ENCODE results near the gene BLNK.

DNA sequence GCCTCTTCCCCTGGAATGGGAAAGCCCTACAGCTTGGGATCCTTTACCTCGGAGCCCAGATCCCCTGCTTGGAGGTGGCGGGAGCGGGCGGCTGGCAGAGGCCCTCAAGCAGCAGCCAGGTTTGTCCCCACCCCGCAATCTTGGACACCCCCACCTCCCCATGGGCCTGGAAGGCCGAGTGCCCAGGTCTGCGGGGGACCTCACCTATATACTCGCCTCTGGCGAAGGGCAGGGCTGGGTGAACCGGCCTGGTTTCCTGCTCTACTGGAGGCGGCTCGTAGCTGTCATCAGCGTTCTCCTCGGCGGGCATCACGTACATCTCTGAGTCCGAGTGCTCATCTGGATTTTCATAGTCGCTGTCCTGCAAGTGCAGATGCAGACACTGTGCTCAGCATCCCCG lies 44.2 kb downstream of the BLNK start:
- TF ChIP-seq, protein P1, sequence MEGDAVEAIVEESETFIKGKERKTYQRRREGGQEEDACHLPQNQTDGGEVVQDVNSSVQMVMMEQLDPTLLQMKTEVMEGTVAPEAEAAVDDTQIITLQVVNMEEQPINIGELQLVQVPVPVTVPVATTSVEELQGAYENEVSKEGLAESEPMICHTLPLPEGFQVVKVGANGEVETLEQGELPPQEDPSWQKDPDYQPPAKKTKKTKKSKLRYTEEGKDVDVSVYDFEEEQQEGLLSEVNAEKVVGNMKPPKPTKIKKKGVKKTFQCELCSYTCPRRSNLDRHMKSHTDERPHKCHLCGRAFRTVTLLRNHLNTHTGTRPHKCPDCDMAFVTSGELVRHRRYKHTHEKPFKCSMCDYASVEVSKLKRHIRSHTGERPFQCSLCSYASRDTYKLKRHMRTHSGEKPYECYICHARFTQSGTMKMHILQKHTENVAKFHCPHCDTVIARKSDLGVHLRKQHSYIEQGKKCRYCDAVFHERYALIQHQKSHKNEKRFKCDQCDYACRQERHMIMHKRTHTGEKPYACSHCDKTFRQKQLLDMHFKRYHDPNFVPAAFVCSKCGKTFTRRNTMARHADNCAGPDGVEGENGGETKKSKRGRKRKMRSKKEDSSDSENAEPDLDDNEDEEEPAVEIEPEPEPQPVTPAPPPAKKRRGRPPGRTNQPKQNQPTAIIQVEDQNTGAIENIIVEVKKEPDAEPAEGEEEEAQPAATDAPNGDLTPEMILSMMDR (conservative IDR thresholded peaks at IDR 0.05; ENCODE audit: low read depth in 2 of 2) = no peak
- TF ChIP-seq, protein P2, sequence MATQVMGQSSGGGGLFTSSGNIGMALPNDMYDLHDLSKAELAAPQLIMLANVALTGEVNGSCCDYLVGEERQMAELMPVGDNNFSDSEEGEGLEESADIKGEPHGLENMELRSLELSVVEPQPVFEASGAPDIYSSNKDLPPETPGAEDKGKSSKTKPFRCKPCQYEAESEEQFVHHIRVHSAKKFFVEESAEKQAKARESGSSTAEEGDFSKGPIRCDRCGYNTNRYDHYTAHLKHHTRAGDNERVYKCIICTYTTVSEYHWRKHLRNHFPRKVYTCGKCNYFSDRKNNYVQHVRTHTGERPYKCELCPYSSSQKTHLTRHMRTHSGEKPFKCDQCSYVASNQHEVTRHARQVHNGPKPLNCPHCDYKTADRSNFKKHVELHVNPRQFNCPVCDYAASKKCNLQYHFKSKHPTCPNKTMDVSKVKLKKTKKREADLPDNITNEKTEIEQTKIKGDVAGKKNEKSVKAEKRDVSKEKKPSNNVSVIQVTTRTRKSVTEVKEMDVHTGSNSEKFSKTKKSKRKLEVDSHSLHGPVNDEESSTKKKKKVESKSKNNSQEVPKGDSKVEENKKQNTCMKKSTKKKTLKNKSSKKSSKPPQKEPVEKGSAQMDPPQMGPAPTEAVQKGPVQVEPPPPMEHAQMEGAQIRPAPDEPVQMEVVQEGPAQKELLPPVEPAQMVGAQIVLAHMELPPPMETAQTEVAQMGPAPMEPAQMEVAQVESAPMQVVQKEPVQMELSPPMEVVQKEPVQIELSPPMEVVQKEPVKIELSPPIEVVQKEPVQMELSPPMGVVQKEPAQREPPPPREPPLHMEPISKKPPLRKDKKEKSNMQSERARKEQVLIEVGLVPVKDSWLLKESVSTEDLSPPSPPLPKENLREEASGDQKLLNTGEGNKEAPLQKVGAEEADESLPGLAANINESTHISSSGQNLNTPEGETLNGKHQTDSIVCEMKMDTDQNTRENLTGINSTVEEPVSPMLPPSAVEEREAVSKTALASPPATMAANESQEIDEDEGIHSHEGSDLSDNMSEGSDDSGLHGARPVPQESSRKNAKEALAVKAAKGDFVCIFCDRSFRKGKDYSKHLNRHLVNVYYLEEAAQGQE (IDR thresholded peaks at IDR 0.05; ENCODE audit: unreplicated experiment) = no peak
- no peak for TF ChIP-seq EZH2 (IDR thresholded peaks at IDR 0.05; ENCODE audit: low read depth, unreplicated experiment)
- no peak for TF ChIP-seq JUNB (IDR thresholded peaks at IDR 0.05; ENCODE audit: unreplicated experiment)
- no peak for TF ChIP-seq POLR2AphosphoS5 (IDR thresholded peaks at IDR 0.05; ENCODE audit: low read depth)
- no peak for TF ChIP-seq EZH2phosphoT487 (IDR thresholded peaks at IDR 0.05; ENCODE audit: unreplicated experiment)
- TF ChIP-seq CREB1 (CRISPR knock-in tag; IDR thresholded peaks at IDR 0.05; ENCODE audit: low read depth) = no peak
- TF ChIP-seq NANOG (IDR thresholded peaks at IDR 0.05; ENCODE audit: borderline replicate concordance) = no peak
